Karpas-422 (cell line): ENCODE results near the gene CPPED1. TPM values are rescaled to one million over a fixed set of nuclear protein-coding genes. Genes with fewer than 3 reads are reported as not detected.

Experiments used
- DNase-seq: peaks from one replicate; pipeline ENCODE4 v3.0.0-alpha.2; 2015
- H2AFZ ChIP-seq: fragments of 200-600 bp; sonication (generic); 2 replicates; pipeline ENCODE4 v1.6.1; 2014; ENCODE audit warnings: antibody characterized with exemption, low read length, mixed read lengths
- H3K27ac ChIP-seq: fragments of 200-600 bp; sonication (generic); 2 replicates; pipeline ENCODE4 v1.5.1; 2014; ENCODE audit warnings: mild to moderate bottlenecking, low read length, moderate library complexity
- H3K27me3 ChIP-seq: fragments of 200-600 bp; sonication (generic); 2 replicates; pipeline ENCODE4 v1.6.1; 2014; ENCODE audit warnings: low read length, mixed read lengths
- H3K36me3 ChIP-seq: fragments of 200-600 bp; sonication (generic); 2 replicates; pipeline ENCODE4 v1.6.1; 2014; ENCODE audit warnings: low read length, mixed read lengths; ENCODE audit not compliant: insufficient read depth
- H3K4me1 ChIP-seq: fragments of 200-600 bp; sonication (generic); 2 replicates; pipeline ENCODE4 v1.6.1; 2014; ENCODE audit warnings: mild to moderate bottlenecking, low read length, mixed read lengths
- H3K4me2 ChIP-seq: fragments of 200-600 bp; sonication (generic); 2 replicates; pipeline ENCODE4 v1.6.1; 2014; ENCODE audit warnings: low read length, low read depth, mild to moderate bottlenecking; ENCODE audit not compliant: poor library complexity, severe bottlenecking
- H3K4me3 ChIP-seq: fragments of 200-600 bp; sonication (generic); 2 replicates; pipeline ENCODE4 v1.5.1; 2014; ENCODE audit warnings: mild to moderate bottlenecking, antibody characterized with exemption, low read length, mixed read lengths
- H3K79me2 ChIP-seq: fragments of 200-600 bp; sonication (generic); 2 replicates; pipeline ENCODE4 v1.6.1; 2014; ENCODE audit warnings: mild to moderate bottlenecking, low read length, mixed read lengths
- H3K9ac ChIP-seq: fragments of 200-600 bp; sonication (generic); 2 replicates; pipeline ENCODE4 v1.6.0; 2014; ENCODE audit warnings: low read length
- H3K9me2 ChIP-seq: fragments of 200-600 bp; sonication (generic), shearing (Covaris generic); replicated peaks from 2 replicates; pipeline ENCODE4 v1.6.0; 2014; ENCODE audit warnings: mild to moderate bottlenecking, low read length, moderate library complexity; ENCODE audit not compliant: insufficient read depth
- H3K9me3 ChIP-seq: fragments of 300-700, 200-600 bp; sonication (generic); 2 replicates; pipeline ENCODE4 v1.6.1; 2014; ENCODE audit warnings: low read length, mixed read lengths
- H4K20me1 ChIP-seq: fragments of 200-600 bp; sonication (generic); 2 replicates; pipeline ENCODE4 v1.6.1; 2014; ENCODE audit warnings: mild to moderate bottlenecking, antibody characterized with exemption, low read length, low read depth; ENCODE audit not compliant: insufficient read depth
- total RNA-seq: library from RNA; depleted of rRNA; stranded (reverse); fragments of >200 nt; shearing (Covaris generic); gene quantifications from 2 replicates; pipeline ENCODE4 v1.2.3, GENCODE V29; 2014; ENCODE audit warnings: low replicate concordance

The CPPED1 gene
- total RNA-seq, 1 experiment from 2014 or later: 1.8 TPM

DNA sequence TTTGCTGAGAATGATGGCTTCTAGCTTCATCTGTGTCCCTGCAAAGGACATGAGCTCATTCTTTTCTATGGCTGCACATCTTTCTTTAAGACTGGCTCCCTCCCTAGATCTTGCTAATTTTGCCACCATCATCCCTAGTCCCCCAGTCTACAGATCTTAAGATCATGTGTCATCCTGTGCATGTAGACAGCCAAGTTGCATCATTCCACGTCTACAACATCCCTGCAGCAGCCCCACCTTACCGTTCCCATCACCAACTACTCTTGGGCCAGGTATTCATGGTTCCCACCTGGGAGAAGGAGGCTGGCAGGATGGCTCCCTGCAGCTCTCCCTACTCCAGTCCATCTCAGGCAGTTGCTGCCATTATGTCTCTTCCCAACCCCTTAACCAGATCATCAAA is 12.3 kb downstream of the CPPED1 start:
- no peaks in the 10 kb centered on the region for H3K36me3 ChIP-seq
- H3K4me2 ChIP-seq: no peak overlapping the region
- H3K9me2 ChIP-seq: no peaks in the 10 kb centered on the region
- no peak overlapping the region for H3K4me3 ChIP-seq
- DNase-seq: no peak
- no peaks in the 10 kb centered on the region for H3K27me3 ChIP-seq
- H3K79me2 ChIP-seq: no peaks in the 10 kb centered on the region
- no peak overlapping the region for H3K27ac ChIP-seq
- no peaks in the 10 kb centered on the region for H3K9me3 ChIP-seq
- no peaks in the 10 kb centered on the region for H4K20me1 ChIP-seq
- no peak overlapping the region for H2AFZ ChIP-seq
- H3K4me1 ChIP-seq: no peaks in the 10 kb centered on the region
- no peak overlapping the region for H3K9ac ChIP-seq

GRCh38 chr16:12788758-12789157 is 14.9 kb downstream of the CPPED1 start:
- no peak overlapping the region for H3K27ac ChIP-seq
- no peak overlapping the region for H3K4me3 ChIP-seq
- DNase-seq: no peak
- no peaks in the 10 kb centered on the region for H3K4me1 ChIP-seq
- no peaks in the 10 kb centered on the region for H3K9me2 ChIP-seq
- H3K36me3 ChIP-seq: no peaks in the 10 kb centered on the region
- H3K4me2 ChIP-seq: no peak overlapping the region
- no peak overlapping the region for H2AFZ ChIP-seq
- H4K20me1 ChIP-seq: no peaks in the 10 kb centered on the region
- H3K27me3 ChIP-seq: no peaks in the 10 kb centered on the region
- no peak overlapping the region for H3K9ac ChIP-seq
- H3K79me2 ChIP-seq: no peaks in the 10 kb centered on the region
- H3K9me3 ChIP-seq: no peaks in the 10 kb centered on the region

GRCh38 chr16:12786081-12786480 is 17.6 kb downstream of the CPPED1 start:
- Histone ChIP-seq H3K27me3 (no peaks in the 10 kb centered on the region), H3K9me2 (no peaks in the 10 kb centered on the region), H3K4me3 (no peak overlapping the region), H3K4me1 (no peaks in the 10 kb centered on the region), H3K27ac (no peak overlapping the region), H3K79me2 (no peaks in the 10 kb centered on the region), H3K9ac (no peak overlapping the region), H3K36me3 (no peaks in the 10 kb centered on the region), H2AFZ (no peak overlapping the region), H4K20me1 (no peaks in the 10 kb centered on the region), H3K9me3 (no peaks in the 10 kb centered on the region), H3K4me2 (no peak overlapping the region)
- no peak for DNase-seq

GRCh38 chr16:12784076-12784475 is 19.6 kb downstream of the CPPED1 start:
- no peaks in the 10 kb centered on the region for H3K4me1 ChIP-seq
- no peak overlapping the region for H2AFZ ChIP-seq
- no peak overlapping the region for H3K27ac ChIP-seq
- no peak overlapping the region for H3K9ac ChIP-seq
- H3K4me2 ChIP-seq: no peak overlapping the region
- no peaks in the 10 kb centered on the region for H3K79me2 ChIP-seq
- H4K20me1 ChIP-seq: no peaks in the 10 kb centered on the region
- H3K36me3 ChIP-seq: no peaks in the 10 kb centered on the region
- no peaks in the 10 kb centered on the region for H3K9me3 ChIP-seq
- no peaks in the 10 kb centered on the region for H3K27me3 ChIP-seq
- H3K4me3 ChIP-seq: no peak overlapping the region
- DNase-seq: no peak
- no peaks in the 10 kb centered on the region for H3K9me2 ChIP-seq

GRCh38 chr16:12781777-12782176 is 21.9 kb downstream of the CPPED1 start:
- Histone ChIP-seq H3K4me2 (no peak overlapping the region), H2AFZ (no peak overlapping the region), H3K27me3 (no peaks in the 10 kb centered on the region), H3K27ac (no peak overlapping the region), H3K79me2 (no peaks in the 10 kb centered on the region), H3K9me2 (no peaks in the 10 kb centered on the region), H3K9me3 (no peaks in the 10 kb centered on the region), H3K9ac (no peak overlapping the region), H3K36me3 (no peaks in the 10 kb centered on the region), H3K4me3 (no peak overlapping the region), H3K4me1 (no peaks in the 10 kb centered on the region), H4K20me1 (no peaks in the 10 kb centered on the region)
- no peak for DNase-seq

GRCh38 chr16:12780467-12780866 is 23.2 kb downstream of the CPPED1 start:
- no peak for DNase-seq
- no peaks in the 10 kb centered on the region for H3K36me3 ChIP-seq

DNA sequence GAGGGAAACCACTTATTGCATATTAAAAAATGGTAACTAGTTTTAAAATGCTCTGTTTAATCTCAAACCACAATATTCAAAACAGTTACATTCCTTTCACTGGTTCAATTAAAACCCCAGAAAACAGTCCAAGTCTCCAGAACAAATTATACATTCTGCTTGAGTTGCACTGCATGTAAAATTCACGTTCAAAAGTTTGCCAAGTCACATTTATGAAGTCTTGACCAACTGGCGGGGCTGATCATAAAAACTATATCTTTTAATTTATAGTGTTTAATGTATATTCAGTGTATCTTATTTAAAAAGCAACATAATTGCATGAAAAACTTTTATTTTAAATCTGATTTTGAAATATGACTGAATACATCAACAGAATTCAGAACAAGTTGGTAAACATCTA is 25.0 kb downstream of the CPPED1 start:
- H3K9me2 ChIP-seq: no peaks in the 10 kb centered on the region
- no peak overlapping the region for H3K4me3 ChIP-seq
- no peaks in the 10 kb centered on the region for H3K79me2 ChIP-seq
- no peak overlapping the region for H2AFZ ChIP-seq
- H4K20me1 ChIP-seq: no peaks in the 10 kb centered on the region
- DNase-seq: no peak
- no peaks in the 10 kb centered on the region for H3K36me3 ChIP-seq
- H3K4me1 ChIP-seq: no peaks in the 10 kb centered on the region
- no peak overlapping the region for H3K4me2 ChIP-seq
- no peak overlapping the region for H3K9ac ChIP-seq
- H3K9me3 ChIP-seq: no peaks in the 10 kb centered on the region
- no peaks in the 10 kb centered on the region for H3K27me3 ChIP-seq
- no peak overlapping the region for H3K27ac ChIP-seq

More at GRCh38 chr16:12780467-12780866, 23.2 kb downstream of the CPPED1 start:
- Histone ChIP-seq H3K4me2 (no peak overlapping the region), H4K20me1 (no peaks in the 10 kb centered on the region), H3K79me2 (no peaks in the 10 kb centered on the region), H3K27ac (no peak overlapping the region), H3K9ac (no peak overlapping the region), H3K4me1 (no peaks in the 10 kb centered on the region), H3K9me3 (no peaks in the 10 kb centered on the region), H3K27me3 (no peaks in the 10 kb centered on the region), H3K4me3 (no peak overlapping the region), H3K9me2 (no peaks in the 10 kb centered on the region), H2AFZ (no peak overlapping the region)

GRCh38 chr16:12775656-12776236 is 27.9 kb downstream of the CPPED1 start:
- Histone ChIP-seq H2AFZ (no peak overlapping the region), H3K79me2 (no peaks in the 10 kb centered on the region), H3K4me1 (no peaks in the 10 kb centered on the region), H4K20me1 (no peaks in the 10 kb centered on the region), H3K36me3 (no peaks in the 10 kb centered on the region), H3K4me3 (no peak overlapping the region), H3K9me3 (no peaks in the 10 kb centered on the region), H3K9ac (no peak overlapping the region), H3K27me3 (no peaks in the 10 kb centered on the region), H3K4me2 (no peak overlapping the region), H3K9me2 (no peaks in the 10 kb centered on the region), H3K27ac (no peak overlapping the region)
- no peak for DNase-seq

GRCh38 chr16:12773221-12773620 is 30.5 kb downstream of the CPPED1 start:
- Histone ChIP-seq H3K27ac (no peak overlapping the region), H3K9me2 (no peaks in the 10 kb centered on the region), H2AFZ (no peak overlapping the region), H3K27me3 (no peaks in the 10 kb centered on the region), H3K4me1 (no peaks in the 10 kb centered on the region), H3K79me2 (no peaks in the 10 kb centered on the region), H3K4me3 (no peak overlapping the region), H4K20me1 (no peaks in the 10 kb centered on the region), H3K36me3 (no peaks in the 10 kb centered on the region), H3K9ac (no peak overlapping the region), H3K9me3 (no peaks in the 10 kb centered on the region), H3K4me2 (no peak overlapping the region)
- no peak for DNase-seq
